Kidney tubule cell (primary cell): ENCODE results near the gene FAIM2.

Experiments
- DNase-seq: peaks from one replicate; pipeline ENCODE4 v3.0.0-alpha.2; 2018; ENCODE audit warnings: low spot score

FAIM2 gene

GRCh38 chr12:49823350-49823749, 80.3 kb downstream of the FAIM2 start:
- no peak for DNase-seq

GRCh38 chr12:49821373-49822287, 82.1 kb downstream of the FAIM2 start:
- no peak for DNase-seq

GRCh38 chr12:49819786-49820185, 83.9 kb downstream of the FAIM2 start:
- no peak for DNase-seq

DNA sequence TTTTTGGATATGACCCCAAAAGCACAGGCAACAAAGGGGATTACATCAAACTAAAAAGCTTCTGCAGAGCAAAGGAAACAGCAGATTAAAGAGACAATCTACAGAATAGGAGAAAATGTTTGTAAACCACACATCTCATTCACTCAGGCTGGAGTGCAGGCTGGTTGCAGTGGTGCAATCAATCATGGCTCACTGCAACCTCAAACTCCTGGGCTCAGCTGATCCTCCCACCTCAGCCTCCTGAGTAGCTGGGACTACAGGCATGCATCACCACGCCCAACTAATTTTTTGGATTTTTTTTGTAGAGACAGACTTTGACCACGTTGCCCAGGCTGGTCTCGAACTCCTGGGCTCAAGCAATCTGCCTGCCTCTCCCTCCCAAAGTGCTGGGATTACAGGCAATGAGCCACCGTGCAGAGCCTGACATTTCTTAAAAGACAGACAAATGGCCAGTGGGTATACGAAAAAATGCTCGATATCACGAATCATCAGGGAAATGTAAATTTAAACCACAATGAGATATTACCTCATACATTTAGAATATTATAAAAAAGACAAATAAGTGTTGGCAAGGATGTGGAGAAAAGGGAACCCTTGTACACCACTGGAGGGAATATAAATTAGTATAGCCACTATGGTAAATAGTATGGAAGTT, 85.3 kb downstream of the FAIM2 start:
- no peak for DNase-seq
